ENCODE measurements around the gene NXPE2. TPM values are rescaled to one million over a fixed set of nuclear protein-coding genes. Genes with fewer than 3 reads are reported as not detected.

NXPE2 gene
- total RNA-seq, 2 donors from 2014 or later: 0.18 TPM; not detected in 1

- Histone ChIP-seq H3K4me3 (ENCODE audit: low read length) (no peak overlapping the region), H3K36me3 (ENCODE audit: control insufficient read depth, insufficient read depth, low read length) (no peaks in the 10 kb centered on the region), H3K9me3 (ENCODE audit: control insufficient read depth, low read length) (no peaks in the 10 kb centered on the region), H3K9ac (ENCODE audit: extremely low read depth, low read length, poor library complexity, severe bottlenecking) (no peak overlapping the region), H3K27me3 (ENCODE audit: control insufficient read depth, insufficient read depth, low read length, poor library complexity, severe bottlenecking) (no peaks in the 10 kb centered on the region), H3K4me1 (ENCODE audit: control insufficient read depth, insufficient read depth, low read length) (no peaks in the 10 kb centered on the region), H3K27ac (ENCODE audit: low read depth, low read length) (no peak overlapping the region)
- no peaks in the 10 kb centered on the region for H3K4me1 Mint-ChIP-seq
- peaks cover 14% of the 10 kb centered on the region for H3K9me3 Mint-ChIP-seq
- no peak for DNase-seq
- no peaks in the 10 kb centered on the region for H3K36me3 Mint-ChIP-seq (ENCODE audit: low read depth)
- TF ChIP-seq CTCF (conservative IDR thresholded peaks at IDR 0.05): no peak
- no peak overlapping the region for H3K27ac Mint-ChIP-seq
- H3K27me3 Mint-ChIP-seq (ENCODE audit: insufficient read depth): peaks cover 5% of the 10 kb centered on the region
- whole genome bisulfite sequencing, 2 experiments (ENCODE audit: insufficient coverage in 1 of 2, insufficient read length in 1 of 2): 95 to 97% methylated on average over 14 to 19 of the region's 19 CpGs
- H3K4me3 Mint-ChIP-seq: no peak overlapping the region
These were observed 27.1 kb upstream of the NXPE2 start for GRCh38 chr11:114651145-114651718.

- Histone ChIP-seq H3K27me3 (ENCODE audit: control insufficient read depth, insufficient read depth, low read length, poor library complexity, severe bottlenecking) (no peaks in the 10 kb centered on the region), H3K9ac (ENCODE audit: extremely low read depth, low read length, poor library complexity, severe bottlenecking) (no peak overlapping the region), H3K27ac (ENCODE audit: low read depth, low read length) (no peak overlapping the region), H3K4me3 (ENCODE audit: low read length) (no peak overlapping the region), H3K36me3 (ENCODE audit: control insufficient read depth, insufficient read depth, low read length) (no peaks in the 10 kb centered on the region), H3K9me3 (ENCODE audit: control insufficient read depth, low read length) (no peaks in the 10 kb centered on the region), H3K4me1 (ENCODE audit: control insufficient read depth, insufficient read depth, low read length) (no peaks in the 10 kb centered on the region)
- no peak overlapping the region for H3K27ac Mint-ChIP-seq
- no peaks in the 10 kb centered on the region for H3K36me3 Mint-ChIP-seq (ENCODE audit: low read depth)
- no peaks in the 10 kb centered on the region for H3K4me1 Mint-ChIP-seq
- H3K27me3 Mint-ChIP-seq (ENCODE audit: insufficient read depth): peaks cover 5% of the 10 kb centered on the region
- WGBS, 2 experiments (ENCODE audit: insufficient coverage in 1 of 2, insufficient read length in 1 of 2): 64 to 84% methylated on average over 1 to 2 of the region's 2 CpGs
- H3K4me3 Mint-ChIP-seq: no peak overlapping the region
- DNase-seq: no peak
- H3K9me3 Mint-ChIP-seq: peaks cover 14% of the 10 kb centered on the region
- TF ChIP-seq CTCF (conservative IDR thresholded peaks at IDR 0.05): no peak
These were observed 25.2 kb upstream of the NXPE2 start for GRCh38 chr11:114653148-114653547.

- DNase-seq: no peak
- Histone ChIP-seq H3K27me3 (ENCODE audit: control insufficient read depth, insufficient read depth, low read length, poor library complexity, severe bottlenecking) (no peaks in the 10 kb centered on the region), H3K27ac (ENCODE audit: low read depth, low read length) (no peak overlapping the region), H3K9ac (ENCODE audit: extremely low read depth, low read length, poor library complexity, severe bottlenecking) (no peak overlapping the region), H3K4me3 (ENCODE audit: low read length) (no peak overlapping the region), H3K4me1 (ENCODE audit: control insufficient read depth, insufficient read depth, low read length) (no peaks in the 10 kb centered on the region), H3K36me3 (ENCODE audit: control insufficient read depth, insufficient read depth, low read length) (no peaks in the 10 kb centered on the region), H3K9me3 (ENCODE audit: control insufficient read depth, low read length) (no peaks in the 10 kb centered on the region)
- no peak overlapping the region for H3K27ac Mint-ChIP-seq
- H3K27me3 Mint-ChIP-seq (ENCODE audit: insufficient read depth): no peaks in the 10 kb centered on the region
- H3K9me3 Mint-ChIP-seq: no peaks in the 10 kb centered on the region
- no peak for TF ChIP-seq CTCF (conservative IDR thresholded peaks at IDR 0.05)
- H3K36me3 Mint-ChIP-seq (ENCODE audit: low read depth): no peaks in the 10 kb centered on the region
- 80 to 93% methylated on average over 1 to 2 of the region's 2 CpGs for WGBS, 2 experiments (ENCODE audit: insufficient coverage in 1 of 2, insufficient read length in 1 of 2)
- H3K4me1 Mint-ChIP-seq: no peaks in the 10 kb centered on the region
- no peak overlapping the region for H3K4me3 Mint-ChIP-seq
These were observed 13.7 kb upstream of the NXPE2 start for GRCh38 chr11:114664641-114665040.
